NAMALWA (cell line): ENCODE measurements around the gene TMEM181.
"Not testable (repeated sequence)": the region's sequence is repeated elsewhere in the genome, so short reads cannot be mapped to it uniquely, and the experiment has no call there.

ENCODE experiments used
- DNase-seq: peaks from one replicate; pipeline ENCODE4 v3.0.0-alpha.2; 2015; ENCODE audit warnings: low spot score

Gene TMEM181

GRCh38 chr6:158638324-158638854, 78.5 kb downstream of the TMEM181 start:
- DNase-seq = no peak

- no peak for DNase-seq
Measured at GRCh38 chr6:158639056-158639455, 79.2 kb downstream of the TMEM181 start.

DNA sequence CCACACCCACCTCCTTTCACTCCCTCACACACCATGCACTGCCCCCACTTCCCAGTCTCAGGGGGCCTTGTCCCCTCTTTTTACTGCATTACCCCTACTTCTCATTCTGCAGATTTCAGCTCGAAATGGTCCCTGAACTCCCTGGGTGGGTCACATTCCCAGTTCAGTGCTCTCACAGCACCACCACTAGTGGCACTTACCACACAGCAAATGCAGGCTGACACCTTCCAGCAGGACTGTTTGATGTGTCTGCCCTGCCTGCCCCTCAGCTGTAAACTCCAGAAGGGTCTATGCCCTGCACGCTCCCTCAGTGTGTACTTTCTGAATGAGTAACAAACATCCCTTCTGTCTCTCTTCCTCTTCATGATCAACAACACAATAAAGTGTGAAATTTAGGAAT, 80.6 kb downstream of the TMEM181 start:
- no peak for DNase-seq

DNA sequence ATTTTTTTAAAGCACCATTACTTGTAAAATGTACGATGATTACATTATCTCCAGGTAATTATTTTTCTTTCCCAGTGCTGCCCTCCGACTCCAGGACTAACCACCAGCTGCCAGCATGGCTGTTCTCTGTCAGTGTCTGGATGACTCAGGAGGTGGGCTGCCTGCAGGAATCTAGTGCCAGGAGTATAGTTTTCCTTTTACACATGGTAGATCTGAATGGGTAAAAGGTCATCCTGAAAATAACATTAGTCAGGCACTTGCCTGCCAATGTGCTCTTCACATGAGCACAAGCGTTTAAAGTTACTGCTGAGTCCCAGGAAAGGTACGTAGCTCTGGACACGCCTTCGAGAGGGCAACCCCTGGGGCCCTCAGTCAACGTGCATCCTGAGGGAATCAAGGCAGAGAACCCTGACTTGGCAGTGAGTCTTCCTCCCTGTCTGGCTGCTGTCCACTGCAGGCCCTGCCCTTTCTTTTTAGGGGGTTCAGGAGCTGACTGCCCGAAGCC, 82.3 kb downstream of the TMEM181 start:
- no peak for DNase-seq

GRCh38 chr6:158643836-158644230, 83.9 kb downstream of the TMEM181 start:
- no peak for DNase-seq

- DNase-seq = peak; percentile 89
Measured at GRCh38 chr6:158644231-158645063, 84.6 kb downstream of the TMEM181 start, which contains the start of gene DYNLT1. Gene DYNLT1, minus strand, starts transcription at chr6:158644743. Its CDS starts 35 bp downstream, at chr6:158644708.

DNA sequence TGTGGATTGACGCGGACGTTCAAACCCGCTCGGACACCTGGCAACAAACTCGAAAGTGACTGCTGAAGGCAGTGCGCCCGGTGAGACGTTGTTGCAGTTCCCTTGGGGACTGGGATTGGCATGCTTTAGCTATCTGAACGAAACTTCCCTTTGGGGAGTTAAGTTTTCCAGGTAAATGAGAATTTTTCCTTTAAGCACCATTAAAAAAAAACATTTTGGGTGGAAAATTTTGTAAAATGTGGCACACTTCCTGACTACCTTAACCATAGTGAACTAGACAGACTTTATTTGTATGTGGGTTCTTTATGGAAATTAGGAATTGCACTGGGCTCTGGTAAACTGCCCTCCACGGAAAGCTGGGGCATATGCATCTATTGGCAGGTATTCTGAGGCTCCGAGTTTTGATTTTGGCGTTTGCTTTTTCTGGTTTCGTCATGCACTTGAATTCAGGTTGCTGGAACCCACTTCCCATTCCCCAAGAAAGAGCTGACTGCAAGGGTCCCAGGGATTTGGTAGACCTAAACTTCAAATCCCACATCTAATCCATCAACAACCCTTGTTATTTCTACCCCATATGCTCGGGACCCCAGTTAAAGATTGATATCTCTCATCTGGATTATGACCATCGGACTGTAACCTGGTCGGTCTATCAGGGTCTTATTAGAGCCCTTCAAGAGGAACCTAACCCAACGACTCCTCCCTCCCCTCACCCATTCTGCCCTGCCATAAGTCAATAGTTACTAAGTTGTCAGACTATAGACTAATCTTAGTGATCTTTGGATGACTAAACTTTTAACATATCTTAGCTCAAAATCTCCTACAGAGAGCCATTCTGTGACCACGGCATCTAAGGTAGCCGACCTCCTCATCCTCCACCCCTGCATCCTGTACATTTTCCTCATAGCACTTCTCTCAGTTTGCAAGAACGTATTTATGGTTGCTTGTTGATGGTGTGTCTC, 85.5 kb downstream of the TMEM181 start:
- no peak for DNase-seq

GRCh38 chr6:158646023-158646910, 86.4 kb downstream of the TMEM181 start:
- DNase-seq = no peak

DNA sequence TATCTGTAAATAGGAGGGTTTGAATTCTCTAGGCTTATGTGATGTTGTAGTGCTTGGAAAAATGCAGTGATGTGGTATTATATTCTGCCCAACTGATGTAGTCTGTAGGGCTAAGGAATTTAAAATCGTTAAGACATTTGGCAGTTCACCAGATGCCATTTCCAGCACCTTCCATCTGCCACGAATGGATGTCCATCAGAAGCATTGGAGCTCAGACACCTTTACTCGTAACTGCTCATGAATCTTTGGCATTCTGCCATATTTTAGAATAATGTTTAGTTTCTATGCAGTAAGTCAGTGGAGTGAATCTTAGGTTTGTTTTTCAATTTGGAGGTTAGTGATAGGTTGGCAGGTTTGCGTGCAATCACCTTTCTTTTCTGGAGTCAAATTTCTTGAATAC, 87.6 kb downstream of the TMEM181 start:
- peak; percentile 25 for DNase-seq

- DNase-seq = no peak
Measured at GRCh38 chr6:158648682-158649131, 88.8 kb downstream of the TMEM181 start.

DNA sequence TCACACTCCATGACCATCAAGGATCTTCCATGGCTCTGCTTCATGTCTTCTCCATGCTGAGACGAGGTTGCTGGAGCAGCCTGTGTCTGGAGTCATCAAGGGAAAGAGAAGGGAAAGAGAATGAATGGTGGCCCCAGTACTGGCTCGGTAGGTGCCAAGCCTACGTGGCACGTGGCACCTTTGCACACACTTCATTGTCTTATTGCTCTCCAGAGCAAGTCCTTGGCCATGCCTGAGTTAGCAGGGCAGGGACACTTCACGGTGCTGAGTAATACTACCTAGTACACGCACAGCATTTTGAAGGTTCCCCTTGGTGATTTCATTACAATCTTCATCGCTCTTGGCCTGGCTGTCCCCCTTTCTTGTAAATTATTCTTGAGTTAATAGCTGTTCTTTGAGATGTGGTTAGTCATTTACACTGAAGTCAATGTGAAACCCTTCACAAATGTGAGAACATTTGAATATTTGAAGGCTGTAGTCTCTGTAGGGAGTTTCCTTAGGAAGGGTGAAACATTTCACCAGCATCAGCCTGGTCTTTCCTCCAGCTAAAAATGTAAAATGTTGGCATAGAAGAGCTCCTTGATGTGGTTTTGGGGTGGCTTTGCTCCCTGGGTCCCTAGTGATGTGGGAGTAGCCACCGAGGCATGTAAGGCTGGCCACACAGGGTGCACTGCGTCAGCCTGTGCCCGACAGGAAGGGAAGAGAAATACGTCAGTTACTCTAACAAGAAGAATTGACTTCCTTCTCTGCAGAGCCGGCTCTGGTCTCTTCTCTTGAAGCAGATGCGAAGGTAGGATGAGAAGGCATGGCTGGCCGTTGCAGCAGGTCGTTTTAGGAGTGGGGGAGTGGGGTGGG, 89.6 kb downstream of the TMEM181 start, which contains the start of gene SYTL3:
Gene SYTL3 (plus strand): TSS at position 766 of the 855 bp plus-strand sequence. CDS start 13,215 bp downstream, outside the sequence.
- DNase-seq = peak; percentile 61

GRCh38 chr6:158651981-158652737, 92.3 kb downstream of the TMEM181 start:
- not testable (repeated sequence) for DNase-seq

- DNase-seq = no peak
Measured at GRCh38 chr6:158653577-158654354, 93.9 kb downstream of the TMEM181 start.

- DNase-seq = no peak
Measured at GRCh38 chr6:158654498-158654897, 94.6 kb downstream of the TMEM181 start.

DNA sequence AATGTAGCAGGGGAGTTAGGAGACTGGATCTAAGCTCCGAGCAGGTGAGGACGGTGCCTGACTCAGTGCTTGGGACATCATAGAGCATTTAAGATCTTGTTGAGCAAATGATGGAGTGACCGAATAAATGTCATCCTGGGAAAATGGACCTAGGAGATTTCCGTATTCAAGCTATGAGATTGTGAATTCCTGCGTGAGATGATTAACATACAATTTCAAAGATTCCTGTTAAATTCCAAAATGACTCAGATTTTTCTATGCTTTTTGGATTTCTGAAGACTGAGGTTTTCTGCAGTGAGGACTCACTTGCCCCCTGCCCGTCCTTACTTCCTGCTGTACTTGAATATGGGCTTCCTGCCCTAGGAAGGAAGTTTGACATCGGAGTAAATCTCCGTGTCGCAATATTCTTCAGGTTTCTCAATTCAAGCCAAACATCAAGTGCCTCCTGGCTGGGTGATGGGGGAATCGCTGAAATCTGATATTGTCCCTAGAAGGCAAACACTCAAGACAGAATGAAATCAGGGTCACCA, 95.1 kb downstream of the TMEM181 start:
- no peak for DNase-seq

DNA sequence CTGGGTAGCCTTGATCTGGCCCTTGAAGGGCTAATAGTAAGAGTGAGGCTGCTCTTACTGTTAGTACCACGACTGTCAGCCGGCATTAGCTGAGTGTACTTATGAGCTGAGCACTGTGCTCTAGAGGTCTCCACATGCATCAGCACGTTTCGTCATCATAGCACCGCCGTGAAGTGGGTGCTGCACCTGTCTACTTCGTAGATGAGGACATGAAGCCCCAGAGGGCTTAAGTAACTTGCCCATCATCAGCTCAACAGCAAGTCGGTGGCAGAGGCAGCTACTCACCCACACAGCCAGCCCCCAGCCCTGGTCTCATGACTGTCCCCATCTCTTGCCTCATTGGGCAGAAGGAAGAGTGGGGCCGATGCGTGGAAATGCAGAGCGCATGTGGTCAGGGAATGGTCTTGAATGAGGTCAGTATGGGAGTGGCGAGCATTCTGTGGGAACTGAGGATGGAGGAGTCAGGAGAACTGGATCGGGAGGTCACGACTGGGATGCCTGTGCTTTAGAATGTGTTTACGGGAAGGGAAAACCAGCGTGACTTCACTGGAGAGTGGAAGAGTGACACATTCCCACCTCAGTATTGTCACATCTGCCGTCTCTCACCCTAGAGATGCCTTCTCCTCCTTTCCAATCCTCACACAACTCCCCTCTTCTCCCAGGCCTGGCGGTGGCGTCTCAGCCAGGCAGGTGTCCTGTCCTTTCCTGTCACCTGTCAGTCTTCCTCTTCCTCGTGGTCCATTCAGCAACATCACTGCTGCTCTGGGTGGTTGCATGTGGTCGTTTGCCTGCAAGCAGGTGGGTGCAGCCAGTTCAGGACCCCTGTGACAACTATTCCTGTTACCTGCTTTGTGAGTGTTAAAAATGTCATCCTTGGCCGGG, 95.9 kb downstream of the TMEM181 start:
- no peak for DNase-seq

- DNase-seq = not testable (repeated sequence)
Measured at GRCh38 chr6:158656986-158657385, 97.1 kb downstream of the TMEM181 start.
